HG03025 (cell line): Measurements from ENCODE around the gene RNF223.
"Not testable (repeated sequence)": the region's sequence is repeated elsewhere in the genome, so short reads cannot be mapped to it uniquely, and the experiment has no call there.

Experiments used
- ATAC-seq: cut with Tn5 transposase; IDR thresholded peaks from one replicate; pipeline ENCODE4 v1.9.1; 2021; ENCODE audit warnings: mild to moderate bottlenecking, moderate library complexity; ENCODE audit not compliant: unreplicated experiment, low FRiP score

The RNF223 gene

GRCh38 chr1:1110561-1110971 is 36.5 kb upstream of the RNF223 start:
- no peak for ATAC-seq

DNA sequence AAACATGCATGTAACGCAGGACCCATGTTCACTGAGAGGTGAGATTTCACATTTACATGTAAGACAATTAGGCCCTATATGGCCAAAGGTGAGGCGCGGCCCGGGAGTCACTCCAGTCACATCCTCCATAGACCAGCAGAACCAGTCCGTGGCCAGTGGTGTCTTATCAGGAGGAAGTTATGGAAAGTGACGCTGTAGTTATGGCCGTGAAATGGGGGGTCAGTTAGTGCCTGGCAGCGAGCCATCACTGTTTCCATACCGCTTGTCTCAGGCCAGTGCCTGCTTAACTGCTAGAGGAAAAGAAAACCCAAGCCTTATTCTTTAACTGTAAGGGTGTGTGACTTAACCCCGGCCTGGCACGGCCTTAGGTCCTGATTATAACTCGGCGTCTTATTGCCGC is 35.6 kb upstream of the RNF223 start:
- no peak for ATAC-seq

DNA sequence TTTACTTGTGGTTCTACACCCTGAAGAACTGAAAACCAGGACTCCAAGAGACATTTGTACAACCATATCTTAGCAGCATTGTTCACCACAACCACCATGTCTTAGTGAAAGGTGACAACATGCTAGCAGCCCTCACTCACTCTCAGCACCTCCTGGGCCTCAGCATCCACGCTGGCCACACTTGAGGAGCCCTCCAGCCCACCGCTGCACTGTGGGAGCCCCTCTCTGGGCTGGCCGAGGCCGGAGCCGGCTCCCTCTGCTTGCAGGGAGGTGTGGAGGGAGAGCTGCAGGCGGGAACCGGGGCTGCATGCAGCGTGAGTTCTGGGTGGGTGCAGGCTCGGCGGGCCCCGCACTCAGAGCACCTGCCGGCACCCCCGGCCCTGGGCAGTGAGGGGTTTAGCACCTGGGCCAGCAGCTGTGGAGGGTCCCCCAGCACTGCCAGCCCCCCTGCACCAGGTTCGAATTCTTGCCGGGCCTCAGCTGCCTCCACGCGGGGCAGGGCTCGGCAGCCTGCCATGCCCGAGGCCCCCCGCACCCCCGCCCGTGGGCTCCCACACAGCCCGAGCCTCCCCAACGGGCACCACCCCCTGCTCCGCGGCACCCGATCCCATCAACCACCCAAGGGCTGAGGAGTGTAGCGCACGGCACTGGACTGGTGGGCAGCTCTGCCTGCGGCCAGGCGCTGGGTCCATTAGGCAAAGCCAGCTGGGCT is 32.6 kb upstream of the RNF223 start:
- ATAC-seq = no peak

GRCh38 chr1:1104152-1104551 is 30.0 kb upstream of the RNF223 start:
- ATAC-seq = not testable (repeated sequence)

- no peak for ATAC-seq
Measured at GRCh38 chr1:1101503-1101902, 27.4 kb upstream of the RNF223 start.

DNA sequence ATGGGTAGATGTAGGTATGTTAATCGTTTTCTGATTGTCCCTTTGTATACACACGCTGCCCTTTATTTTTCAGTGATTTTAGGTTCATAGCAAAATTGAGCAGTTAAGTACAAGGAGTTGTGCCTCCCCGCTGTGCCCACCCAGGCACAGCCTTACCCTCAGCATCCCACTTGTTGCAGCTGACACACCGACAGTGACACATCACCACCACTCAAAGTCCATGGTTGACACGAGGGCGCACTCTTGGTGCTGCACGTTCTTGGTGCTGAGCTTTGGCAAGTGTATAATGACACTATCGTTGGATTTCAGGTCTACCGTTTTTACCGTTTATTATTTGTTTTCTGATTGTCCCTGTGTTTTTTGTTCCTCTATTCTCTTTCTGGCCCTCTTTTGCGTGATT is 26.2 kb upstream of the RNF223 start:
- ATAC-seq = no peak

GRCh38 chr1:1099506-1100183 is 25.5 kb upstream of the RNF223 start:
- no peak for ATAC-seq

DNA sequence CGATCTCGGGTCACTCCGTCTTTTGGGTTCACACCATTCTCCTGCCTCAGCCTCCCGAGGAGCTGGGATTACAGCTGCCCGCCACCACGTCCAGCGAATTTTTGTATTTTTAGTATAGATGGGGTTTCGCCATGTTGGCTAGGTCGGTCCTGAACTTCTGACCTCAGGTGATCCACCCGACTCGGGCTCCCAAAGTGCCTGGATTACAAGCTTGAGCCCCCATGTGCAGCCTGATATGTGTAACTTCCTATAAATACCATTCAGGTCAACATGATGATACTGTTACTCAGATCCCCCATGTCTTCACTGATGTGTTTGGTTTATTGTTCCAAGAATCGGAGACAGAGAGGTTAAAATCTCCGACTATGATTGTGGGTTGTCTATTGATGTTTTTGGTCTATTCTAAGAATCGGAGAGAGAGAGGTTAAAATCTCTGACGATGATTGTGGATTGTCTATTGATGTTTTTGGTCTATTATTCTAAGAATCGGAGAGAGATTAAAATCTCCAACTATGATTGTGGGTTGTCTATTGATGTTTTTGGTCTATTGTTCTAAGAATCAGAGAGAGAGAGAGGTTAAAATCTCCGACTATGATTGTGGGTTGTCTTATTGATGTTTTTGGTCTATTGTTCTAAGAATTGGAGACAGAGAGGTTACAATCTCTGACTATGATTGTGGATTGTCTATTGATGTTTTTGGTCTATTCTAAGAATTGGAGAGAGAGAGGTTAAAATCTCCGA is 24.7 kb upstream of the RNF223 start:
- no peak for ATAC-seq

- not testable (repeated sequence) for ATAC-seq
Measured at GRCh38 chr1:1096136-1096535, 22.0 kb upstream of the RNF223 start.

GRCh38 chr1:1094981-1095380 is 20.9 kb upstream of the RNF223 start:
- no peak for ATAC-seq

- no peak for ATAC-seq
Measured at GRCh38 chr1:1093610-1093943, 19.5 kb upstream of the RNF223 start.

DNA sequence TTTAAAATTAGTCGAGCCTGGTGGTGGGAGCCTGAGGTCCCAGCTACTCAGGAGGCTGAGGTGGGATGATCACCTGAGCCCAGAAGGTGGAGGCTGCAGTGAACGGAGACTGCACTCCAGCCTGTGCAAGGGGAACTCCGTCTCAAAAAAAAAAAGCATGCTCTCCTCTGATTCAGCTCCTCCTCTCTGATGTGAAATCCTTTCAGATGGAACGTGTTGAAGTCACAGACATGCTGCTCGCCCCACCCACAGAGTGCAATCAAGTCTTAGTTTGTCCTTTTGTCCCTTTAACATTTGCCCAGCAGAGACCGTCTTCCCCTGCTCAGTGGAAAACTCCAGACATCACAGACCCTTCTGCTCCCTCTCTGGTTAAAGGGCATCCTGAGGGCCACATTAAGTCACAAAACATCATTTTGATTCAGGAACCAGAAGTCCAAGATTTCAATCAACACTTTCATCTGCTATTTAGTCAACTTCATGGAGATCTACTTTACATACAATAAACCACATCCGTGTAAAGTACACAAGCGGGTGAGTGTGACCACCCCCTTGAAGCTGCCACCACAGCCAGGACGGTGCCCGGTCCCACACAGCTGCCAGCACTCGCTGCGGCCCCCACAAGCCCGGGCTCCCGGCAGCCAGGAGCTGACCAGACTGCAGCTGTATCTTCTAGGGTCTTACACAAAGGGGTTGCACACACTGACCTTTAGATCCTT is 18.9 kb upstream of the RNF223 start:
- ATAC-seq = no peak

- ATAC-seq = no peak
Measured at GRCh38 chr1:1092149-1092855, 18.2 kb upstream of the RNF223 start.

DNA sequence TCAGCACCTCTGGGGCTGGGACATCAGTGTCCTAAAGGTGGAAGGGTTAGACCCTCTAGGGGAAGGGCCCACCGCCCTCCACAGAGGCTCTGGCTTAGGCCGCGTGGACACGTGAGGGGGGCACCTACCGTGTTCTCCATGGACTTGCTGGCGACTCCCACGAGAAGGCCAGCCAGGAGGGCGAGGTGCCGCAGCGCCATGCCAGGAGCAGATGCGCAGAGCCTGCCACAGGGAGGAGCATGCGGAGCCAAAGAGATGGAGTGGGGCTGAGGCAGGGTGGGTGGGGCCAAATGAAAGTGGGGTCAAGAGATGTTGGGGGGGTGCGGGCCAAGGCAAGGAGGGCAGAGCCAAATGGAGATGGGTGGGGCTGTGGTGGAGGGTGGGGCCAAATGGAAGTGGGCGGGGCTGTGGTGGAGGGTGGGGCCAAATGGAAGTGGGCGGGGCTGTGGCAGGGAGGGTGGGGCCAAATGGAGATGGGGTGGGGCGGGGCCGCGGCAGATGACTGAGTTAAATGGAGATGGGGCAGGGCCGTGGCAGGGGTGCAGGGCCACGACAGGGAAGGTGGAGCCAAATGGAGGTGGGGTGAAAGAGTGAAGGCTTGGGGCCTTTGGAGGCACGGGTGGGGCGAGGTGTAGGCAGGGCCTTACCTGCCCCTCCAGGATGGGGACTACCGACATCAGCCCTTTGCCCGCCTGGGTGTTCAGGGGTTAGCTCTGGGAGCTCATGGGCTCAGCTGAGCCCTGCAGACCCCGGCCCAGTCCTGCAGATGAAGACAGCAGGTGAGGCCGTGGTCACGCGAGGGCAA is 17.4 kb upstream of the RNF223 start:
- ATAC-seq = no peak

DNA sequence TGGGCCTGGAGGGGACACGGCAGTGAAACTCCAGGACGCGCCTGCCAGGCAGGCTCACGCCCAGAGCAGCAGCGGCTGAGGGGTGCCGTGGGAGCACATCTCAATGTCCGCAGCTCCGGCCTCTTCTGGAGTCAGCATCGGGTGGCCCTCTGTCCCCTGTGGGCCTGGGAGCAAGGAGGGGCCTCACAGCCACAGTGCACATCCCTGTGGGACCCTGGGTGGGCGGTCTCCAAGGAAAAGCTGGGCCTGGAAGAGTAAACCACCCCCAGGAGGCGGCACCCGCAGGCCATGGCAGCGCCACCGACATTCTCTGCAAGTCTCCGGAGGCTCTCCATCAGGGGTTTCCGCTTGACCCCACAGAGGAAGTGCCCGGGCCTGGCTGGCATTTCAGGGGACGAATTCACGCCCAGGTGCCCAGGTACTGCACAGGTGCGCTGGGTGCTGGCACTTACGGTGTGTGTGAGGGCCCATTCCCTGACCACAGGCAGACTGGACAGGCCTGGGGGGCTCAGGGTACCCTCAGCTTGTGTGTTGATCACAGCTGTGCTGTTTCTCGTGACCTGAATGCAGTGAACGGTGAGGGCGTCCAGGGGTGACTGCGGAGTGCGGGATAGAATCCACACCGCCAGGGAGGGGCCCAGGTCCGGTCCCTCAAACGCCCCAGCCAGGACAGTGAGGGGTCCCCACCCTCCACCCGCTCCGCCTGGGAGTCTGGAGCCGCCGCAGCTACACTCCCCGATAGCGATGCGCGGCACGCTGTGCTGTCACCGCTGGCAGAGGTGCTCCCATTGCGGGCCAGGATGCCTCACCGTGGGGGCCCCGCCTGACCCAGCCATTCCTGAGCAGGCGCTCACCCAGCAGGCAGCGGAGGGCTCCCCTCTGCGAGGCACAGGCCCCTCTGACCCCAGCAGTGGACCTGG is 16.6 kb upstream of the RNF223 start:
- ATAC-seq = no peak

GRCh38 chr1:1089731-1090423 is 15.8 kb upstream of the RNF223 start:
- no peak for ATAC-seq

GRCh38 chr1:1088801-1089680 is 14.9 kb upstream of the RNF223 start:
- ATAC-seq = no peak
